Fibroblast of lung (primary cell): Measurements from ENCODE around the gene RBMS2. TPM values are rescaled to one million over a fixed set of nuclear protein-coding genes. Genes with fewer than 3 reads are reported as not detected.
A peak's percentile ranks its signal among the peaks of the same experiment; 100 is the strongest.

Experiments
- DNase-seq, 2 donors: peaks; one replicate each; pipeline versions ENCODE4 v3.0.0 to v3.0.0-alpha.2; 2010; ENCODE audit warnings: low read depth in 2 of 2
- H2AFZ ChIP-seq: 2 replicates; pipeline ENCODE4 v1.5.1; 2012; ENCODE audit warnings: low read length, control low read depth, inconsistent platforms
- H3K27ac ChIP-seq: 2 replicates; pipeline ENCODE4 v1.5.1; 2011; ENCODE audit warnings: low read length, control low read depth; ENCODE audit not compliant: insufficient read depth
- H3K27me3 ChIP-seq: 2 replicates; pipeline ENCODE4 v1.5.1; 2011; ENCODE audit warnings: mild to moderate bottlenecking, low read length; ENCODE audit not compliant: control insufficient read depth, insufficient read depth
- H3K36me3 ChIP-seq: 2 replicates; pipeline ENCODE4 v1.5.1; 2011; ENCODE audit warnings: low read length; ENCODE audit not compliant: control insufficient read depth, insufficient read depth
- H3K4me1 ChIP-seq: 2 replicates; pipeline ENCODE4 v1.5.1; 2011; ENCODE audit warnings: low read length; ENCODE audit not compliant: control insufficient read depth, insufficient read depth; ENCODE audit errors: extremely low read depth
- H3K4me2 ChIP-seq: 2 replicates; pipeline ENCODE4 v1.5.1; 2011; ENCODE audit warnings: low read length, control low read depth; ENCODE audit not compliant: insufficient read depth; ENCODE audit errors: extremely low read depth
- H3K4me3 ChIP-seq, 4 experiments: fragments of 200-600 bp in 1 of 4; sonication (generic) in 1 of 4; replicated peaks in 1 of 4; 2 replicates each; pipeline ENCODE4 v1.5.1; 2011 to 2016; ENCODE audit warnings: low read length in 4 of 4, low read depth in 3 of 4, mild to moderate bottlenecking in 3 of 4, control low read depth in 2 of 4, inconsistent platforms in 1 of 4, mixed read lengths in 1 of 4; ENCODE audit not compliant: insufficient read depth in 1 of 4; ENCODE audit errors: control extremely low read depth in 1 of 4
- H3K79me2 ChIP-seq: 2 replicates; pipeline ENCODE4 v1.5.1; 2012; ENCODE audit warnings: mild to moderate bottlenecking, low read length, inconsistent platforms; ENCODE audit not compliant: control insufficient read depth, insufficient read depth
- H3K9ac ChIP-seq: 2 replicates; pipeline ENCODE4 v1.5.1; 2011; ENCODE audit warnings: mild to moderate bottlenecking, low read length, control low read depth; ENCODE audit not compliant: insufficient read depth
- H3K9me3 ChIP-seq: 2 replicates; pipeline ENCODE4 v1.5.1; 2012; ENCODE audit warnings: low read depth, low read length; ENCODE audit not compliant: control insufficient read depth, insufficient read depth
- H4K20me1 ChIP-seq: 2 replicates; pipeline ENCODE4 v1.5.1; 2011; ENCODE audit warnings: low read length; ENCODE audit not compliant: control insufficient read depth, insufficient read depth; ENCODE audit errors: extremely low read depth
- CTCF ChIP-seq, 2 donors: IDR thresholded peaks in 1 of 2; conservative IDR thresholded peaks in 1 of 2; 1 replicate in 1 of 2; 2 replicates in 1 of 2; pipeline ENCODE4 v1.5.1; 2011 to 2012; ENCODE audit warnings: low read length in 2 of 2, control low read depth in 1 of 2, inconsistent platforms in 1 of 2, low read depth in 1 of 2, mild to moderate bottlenecking in 1 of 2
- EZH2 ChIP-seq: IDR thresholded peaks from 2 replicates; pipeline ENCODE4 v1.5.1; 2012; ENCODE audit warnings: low read length, control low read depth, mild to moderate bottlenecking; ENCODE audit errors: missing control alignments
- polyA plus RNA-seq, 2 donors: library from polyadenylated mRNA; depleted of rRNA in 1 of 2; stranded (reverse) in 1 of 2; unstranded in 1 of 2; fragments of >200 nt; gene quantifications; 2 replicates each; pipeline ENCODE4 v1.2.1, GENCODE V29; 2011 to 2012; ENCODE audit warnings: missing spikeins in 1 of 2
- total RNA-seq: library from RNA; depleted of rRNA; stranded (reverse); fragments of >200 nt; gene quantifications from 2 replicates; pipeline ENCODE4 v1.2.1, GENCODE V29; 2014

The RBMS2 gene
- total and polyA plus RNA-seq, 2 donors (not counting 1 experiment from before 2014, with no cell fraction given), result 23.1 to 66.9 TPM

GRCh38 chr12:56546680-56547079, 25.1 kb downstream of the RBMS2 start:
- Histone ChIP-seq H3K79me2 (peaks cover 59% of the 10 kb centered on the region), H3K4me2 (no peak overlapping the region), H3K4me3 (no peak overlapping the region), H3K36me3 (no peaks in the 10 kb centered on the region), H4K20me1 (no peaks in the 10 kb centered on the region), H3K4me1 (no peaks in the 10 kb centered on the region), H3K27me3 (no peaks in the 10 kb centered on the region), H2AFZ (no peak overlapping the region), H3K9me3 (no peaks in the 10 kb centered on the region), H3K9ac (no peak overlapping the region), H3K27ac (no peak overlapping the region)
- DNase-seq, result no peak
- TF ChIP-seq CTCF (conservative IDR thresholded peaks at IDR 0.05 in 1 of 2, IDR thresholded peaks at IDR 0.05 in 1 of 2; ENCODE audit: low read depth in 1 of 2, low read length in 2 of 2) (no peak), EZH2 (no peak)

GRCh38 chr12:56551070-56551469, 29.4 kb downstream of the RBMS2 start:
- Histone ChIP-seq H3K27me3 (no peaks in the 10 kb centered on the region), H3K9ac (no peak overlapping the region), H2AFZ (no peak overlapping the region), H3K79me2 (peaks cover 64% of the 10 kb centered on the region), H3K27ac (no peak overlapping the region), H3K4me1 (no peaks in the 10 kb centered on the region), H3K36me3 (no peaks in the 10 kb centered on the region), H4K20me1 (no peaks in the 10 kb centered on the region), H3K4me2 (no peak overlapping the region), H3K4me3 (no peak overlapping the region), H3K9me3 (no peaks in the 10 kb centered on the region)
- TF ChIP-seq CTCF (conservative IDR thresholded peaks at IDR 0.05 in 1 of 2, IDR thresholded peaks at IDR 0.05 in 1 of 2; ENCODE audit: low read depth in 1 of 2, low read length in 2 of 2) (no peak), EZH2 (no peak)
- no peak for DNase-seq

GRCh38 chr12:56565510-56566101, 44.0 kb downstream of the RBMS2 start:
- Histone ChIP-seq H3K4me2 (peak overlapping the region; percentile 60), H3K4me1 (peaks cover 5% of the 10 kb centered on the region), H3K27ac (peak overlapping the region; percentile 51), H2AFZ (peak overlapping the region; percentile 40), H3K4me3 (peak overlapping the region in 2 of 4 experiments; percentile 15 to 45), H4K20me1 (no peaks in the 10 kb centered on the region), H3K79me2 (peaks cover 5% of the 10 kb centered on the region), H3K9ac (no peak overlapping the region), H3K27me3 (no peaks in the 10 kb centered on the region), H3K9me3 (no peaks in the 10 kb centered on the region), H3K36me3 (peaks cover 9% of the 10 kb centered on the region)
- peak; percentile 35 to 99 for DNase-seq
- TF ChIP-seq EZH2 (no peak), CTCF (conservative IDR thresholded peaks at IDR 0.05 in 1 of 2, IDR thresholded peaks at IDR 0.05 in 1 of 2; ENCODE audit: low read depth in 1 of 2, low read length in 2 of 2) (no peak)
